ENCODE results near the gene DDX10.

The DDX10 gene

GRCh38 chr11:108873310-108873709, 208.4 kb downstream of the DDX10 start:
- DNase-seq (ENCODE audit: low spot score), result no peak

GRCh38 chr11:108873941-108874340, 209.1 kb downstream of the DDX10 start:
- DNase-seq (ENCODE audit: low spot score), result no peak

GRCh38 chr11:108875134-108875533, 210.3 kb downstream of the DDX10 start:
- no peak for DNase-seq (ENCODE audit: low spot score)

GRCh38 chr11:108877178-108877577, 212.3 kb downstream of the DDX10 start:
- DNase-seq (ENCODE audit: low spot score), result no peak

GRCh38 chr11:108880510-108880909, 215.6 kb downstream of the DDX10 start:
- DNase-seq (ENCODE audit: low spot score), result no peak

- no peak for DNase-seq (ENCODE audit: low spot score)
These were observed 216.3 kb downstream of the DDX10 start for GRCh38 chr11:108881131-108881530.

- no peak for DNase-seq (ENCODE audit: low spot score)
These were observed 217.5 kb downstream of the DDX10 start for GRCh38 chr11:108882211-108882831.

- DNase-seq (ENCODE audit: low spot score), result no peak
These were observed 221.3 kb downstream of the DDX10 start for GRCh38 chr11:108886005-108886659.

- DNase-seq (ENCODE audit: low spot score), result no peak
These were observed 221.8 kb downstream of the DDX10 start for GRCh38 chr11:108886660-108887009.

GRCh38 chr11:108887436-108888238, 222.8 kb downstream of the DDX10 start:
- DNase-seq (ENCODE audit: low spot score), result no peak

GRCh38 chr11:108890482-108891105, 225.7 kb downstream of the DDX10 start:
- no peak for DNase-seq (ENCODE audit: low spot score)

GRCh38 chr11:108891143-108891542, 226.3 kb downstream of the DDX10 start:
- DNase-seq (ENCODE audit: low spot score), result no peak

- no peak for DNase-seq (ENCODE audit: low spot score)
These were observed 227.1 kb downstream of the DDX10 start for GRCh38 chr11:108891909-108892511.

GRCh38 chr11:108895579-108896480, 231.0 kb downstream of the DDX10 start:
- no peak for DNase-seq (ENCODE audit: low spot score)

GRCh38 chr11:108897071-108897481, 232.2 kb downstream of the DDX10 start:
- no peak for DNase-seq (ENCODE audit: low spot score)

GRCh38 chr11:108897916-108898315, 233.0 kb downstream of the DDX10 start:
- DNase-seq (ENCODE audit: low spot score), result no peak

GRCh38 chr11:108901359-108901758, 236.5 kb downstream of the DDX10 start:
- DNase-seq (ENCODE audit: low spot score), result no peak

GRCh38 chr11:108902027-108902469, 237.2 kb downstream of the DDX10 start:
- DNase-seq (ENCODE audit: low spot score), result no peak

- DNase-seq (ENCODE audit: low spot score), result no peak
These were observed 239.6 kb downstream of the DDX10 start for GRCh38 chr11:108904480-108904879.

GRCh38 chr11:108906329-108906728, 241.5 kb downstream of the DDX10 start:
- DNase-seq (ENCODE audit: low spot score), result no peak

- no peak for DNase-seq (ENCODE audit: low spot score)
These were observed 242.0 kb downstream of the DDX10 start for GRCh38 chr11:108906826-108907225.
